HG03280 (cell line): ENCODE measurements around the gene MYMX.
A peak's percentile ranks its signal among the peaks of the same experiment; 100 is the strongest.

Experiments
- ATAC-seq: cut with Tn5 transposase; IDR thresholded peaks from one replicate; pipeline ENCODE4 v1.9.1; 2021; ENCODE audit warnings: mild to moderate bottlenecking, moderate library complexity; ENCODE audit not compliant: unreplicated experiment

MYMX gene

GRCh38 chr6:44249082-44249748 is 32.5 kb downstream of the MYMX start:
- ATAC-seq = no peak

GRCh38 chr6:44250067-44250717 is 33.5 kb downstream of the MYMX start:
- no peak for ATAC-seq

GRCh38 chr6:44250718-44251123 is 34.0 kb downstream of the MYMX start:
- ATAC-seq = no peak

- no peak for ATAC-seq
These were observed 35.1 kb downstream of the MYMX start for GRCh38 chr6:44251576-44252524.

GRCh38 chr6:44253307-44254101 is 36.8 kb downstream of the MYMX start:
- no peak for ATAC-seq

GRCh38 chr6:44254191-44255104 is 37.7 kb downstream of the MYMX start:
- no peak for ATAC-seq

- no peak for ATAC-seq
These were observed 38.5 kb downstream of the MYMX start for GRCh38 chr6:44255105-44255808.

GRCh38 chr6:44255871-44256774 is 39.4 kb downstream of the MYMX start:
- no peak for ATAC-seq

GRCh38 chr6:44256775-44257024 is 40.0 kb downstream of the MYMX start:
- ATAC-seq = peak; percentile 1

GRCh38 chr6:44257025-44257752 is 40.5 kb downstream of the MYMX start, which contains the start of gene SLC35B2:
TSS of gene SLC35B2 (minus strand) at chr6:44257528. CDS start at chr6:44257410, 118 bp downstream.
- ATAC-seq = peak; percentile 58

- ATAC-seq = peak; percentile 10
These were observed 41.1 kb downstream of the MYMX start for GRCh38 chr6:44257753-44258324.

- ATAC-seq = no peak
These were observed 41.7 kb downstream of the MYMX start for GRCh38 chr6:44258325-44258863.

- ATAC-seq = no peak
These were observed 42.2 kb downstream of the MYMX start for GRCh38 chr6:44258921-44259320.

- ATAC-seq = no peak
These were observed 43.3 kb downstream of the MYMX start for GRCh38 chr6:44260011-44260410.

- ATAC-seq = no peak
These were observed 43.9 kb downstream of the MYMX start for GRCh38 chr6:44260451-44261297.

- no peak for ATAC-seq
These were observed 44.9 kb downstream of the MYMX start for GRCh38 chr6:44261581-44261980.
